SK-N-SH (cell line): ENCODE measurements around the gene SMCO4.
"Not testable (repeated sequence)": the region's sequence is repeated elsewhere in the genome, so short reads cannot be mapped to it uniquely, and the experiment has no call there.

ENCODE experiments used
- CTCF ChIP-seq: fragments of 200-600 bp; sonication (generic); IDR thresholded peaks from 2 replicates; pipeline ENCODE4 v1.6.1; 2017; ENCODE audit warnings: antibody characterized with exemption, mild to moderate bottlenecking, moderate library complexity
- ELF1 ChIP-seq: IDR thresholded peaks from 2 replicates; pipeline ENCODE4 v1.4.0; 2012
- EP300 ChIP-seq, 2 experiments: IDR thresholded peaks; 2 replicates each; pipeline versions ENCODE4 v1.4.0 to v1.6.1; 2012; ENCODE audit warnings: borderline replicate concordance in 1 of 2, low read depth in 1 of 2, low read length in 1 of 2
- PBX3 ChIP-seq: IDR thresholded peaks from 2 replicates; pipeline ENCODE4; 2012
- POLR2AphosphoS5 ChIP-seq: IDR thresholded peaks from 2 replicates; pipeline ENCODE4 v1.6.1; 2012; ENCODE audit warnings: low read depth, low read length
- RAD21 ChIP-seq: IDR thresholded peaks from 2 replicates; pipeline ENCODE4 v1.6.1; 2012; ENCODE audit warnings: mild to moderate bottlenecking, low read length
- REST ChIP-seq: IDR thresholded peaks from 2 replicates; pipeline ENCODE4 v1.6.1; 2012; ENCODE audit warnings: mild to moderate bottlenecking, low read depth, low read length, moderate library complexity
- RFX5 ChIP-seq: IDR thresholded peaks from 2 replicates; pipeline ENCODE4 v1.6.1; 2012; ENCODE audit warnings: mild to moderate bottlenecking, improper control_type of control experiment, low read length
- SMC3 ChIP-seq: IDR thresholded peaks from 2 replicates; pipeline ENCODE4 v1.6.1; 2012; ENCODE audit warnings: low read depth, low read length, improper control_type of control experiment
- TCF12 ChIP-seq: IDR thresholded peaks from 2 replicates; pipeline ENCODE4 v1.4.0; 2012
- YY1 ChIP-seq: IDR thresholded peaks from 2 replicates; pipeline ENCODE4 v1.4.0; 2012; ENCODE audit warnings: low read depth, mild to moderate bottlenecking
- ZBTB33 ChIP-seq: IDR thresholded peaks from 2 replicates; pipeline ENCODE4 v1.4.0; 2012; ENCODE audit warnings: low read depth, borderline replicate concordance

GRCh38 chr11:93576870-93577269, 33.7 kb upstream of the SMCO4 start:
- not testable (repeated sequence) for TF ChIP-seq TCF12; CTCF; YY1; SMC3; RFX5; RAD21; ELF1; ZBTB33; EP300 (IDR thresholded peaks at IDR 0.05; ENCODE audit: borderline replicate concordance in 1 of 2, low read depth in 1 of 2, low read length in 1 of 2); PBX3; POLR2AphosphoS5; REST
